Kidney (tissue), 14 donors: Measurements from ENCODE around the gene SOX5. TPM values are rescaled to one million over a fixed set of nuclear protein-coding genes. Genes with fewer than 3 reads are reported as not detected.
"Not testable (repeated sequence)": the region's sequence is repeated elsewhere in the genome, so short reads cannot be mapped to it uniquely, and the experiment has no call there.

Source experiments
- DNase-seq, 5 donors: peaks; one replicate each; pipeline ENCODE4 v3.0.0-alpha.2; 2013 to 2020
- FAIRE-seq: peaks from 2 replicates; lab custom pipeline; 2012; peaks lifted over from hg19 to GRCh38; lab: Jason Lieb, UNC
- H3K27ac ChIP-seq, 2 donors: one replicate each; pipeline ENCODE4 v1.7.0; 2013; ENCODE audit warnings: low read depth in 2 of 2, low read length in 2 of 2, inconsistent platforms in 1 of 2
- H3K27me3 ChIP-seq: one replicate; pipeline ENCODE4 v1.7.1; 2013; ENCODE audit warnings: low read length, inconsistent platforms; ENCODE audit not compliant: control insufficient read depth, insufficient read depth
- H3K36me3 ChIP-seq, 3 donors: one replicate each; pipeline versions ENCODE4 v1.7.0 to v1.7.1; 2013; ENCODE audit warnings: low read length in 3 of 3, control low read depth in 1 of 3, inconsistent platforms in 1 of 3; ENCODE audit not compliant: insufficient read depth in 3 of 3, control insufficient read depth in 2 of 3
- H3K4me1 ChIP-seq, 3 donors: one replicate each; pipeline versions ENCODE4 v1.7.0 to v1.7.1; 2013; ENCODE audit warnings: low read length in 3 of 3, inconsistent platforms in 1 of 3, low read depth in 1 of 3; ENCODE audit not compliant: control insufficient read depth in 2 of 3, insufficient read depth in 2 of 3
- H3K4me3 ChIP-seq, 3 donors: one replicate each; pipeline versions ENCODE4 v1.7.0 to v1.8.1; 2013; ENCODE audit warnings: low read length in 3 of 3, control low read depth in 1 of 3, inconsistent platforms in 1 of 3
- H3K9ac ChIP-seq, 3 donors: one replicate each; pipeline versions ENCODE4 v1.7.0 to v1.7.1; 2013; ENCODE audit warnings: low read length in 3 of 3, control low read depth in 1 of 3, inconsistent platforms in 1 of 3
- H3K9me3 ChIP-seq, 3 donors: one replicate each; pipeline versions ENCODE4 v1.7.0 to v1.7.1; 2013; ENCODE audit warnings: low read length in 3 of 3, control low read depth in 1 of 3, inconsistent platforms in 1 of 3; ENCODE audit not compliant: control insufficient read depth in 2 of 3, insufficient read depth in 1 of 3
- intact Hi-C: fragments of 100-400 bp; cut with DNase I; formaldehyde crosslinking; loops from one replicate; pipeline ENCODE4 v1.11.1; 2022
- polyA plus RNA-seq: library from polyadenylated mRNA; stranded (reverse); fragments of 350-450 nt; fragmentation: Illumina TruSeq; extraction: RNeasy Lipid Tissue Mini Kit (QIAGEN cat#74804); gene quantifications from one replicate; pipeline ENCODE4 v1.2.3, GENCODE V29; 2014; ENCODE audit warnings: low read depth, low replicate concordance; ENCODE audit not compliant: insufficient read depth
- total RNA-seq: library from RNA; stranded (reverse); fragmentation: NEBNext Ultra II Directional; extraction: Animal tissue kit (Norgen Biotek cat#: 25700); gene quantifications from one replicate; pipeline ENCODE4 v1.2.1, GENCODE V29; 2021
- TF ChIP-seq, protein P1 (sequence below): IDR thresholded peaks from 3 replicates; pipeline ENCODE4 v1.5.1; 2012; ENCODE audit warnings: mild to moderate bottlenecking, moderate library complexity, borderline replicate concordance; ENCODE audit not compliant: insufficient read depth; ENCODE audit errors: extremely low read depth
- donor health status: control.
- donor health status: control.
- donor health status: control.
- donor health status: control.
- donor health status: control.
- donor health status: DM: yes; HTN: yes; CAD: no.
- donor health status: Normal renal cell carcinoma (clear cell type).

SOX5 gene
- total and polyA plus RNA-seq, 2 donors from 2014 or later = 0.54 to 10.8 TPM

DNA sequence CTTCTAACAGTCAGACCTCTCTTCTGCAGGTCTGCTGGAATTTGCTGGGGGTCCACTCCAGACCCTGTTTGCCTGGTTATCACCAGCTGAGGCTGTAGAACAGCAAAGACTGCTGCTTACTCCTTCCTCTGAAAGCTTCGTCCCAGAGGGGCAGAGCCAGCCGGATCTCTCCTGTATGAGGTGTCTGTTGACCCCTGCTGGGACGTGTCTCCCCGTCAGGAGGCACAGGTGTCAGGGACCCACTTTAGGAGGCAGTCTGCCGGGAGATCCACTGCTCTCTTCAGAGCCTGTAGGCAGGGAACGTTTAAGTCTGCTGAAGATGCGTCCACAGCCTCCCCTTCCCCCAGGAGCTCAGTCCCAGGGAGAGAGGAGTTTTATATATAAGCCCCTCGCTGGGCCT lies 125.1 kb downstream of the SOX5 start:
- Histone ChIP-seq H3K9me3 (no peaks in the 10 kb centered on the region), H3K4me1 (no peaks in the 10 kb centered on the region), H3K36me3 (no peaks in the 10 kb centered on the region), H3K4me3 (no peak overlapping the region), H3K9ac (no peak overlapping the region), H3K27ac (no peak overlapping the region), H3K27me3 (no peaks in the 10 kb centered on the region)
- TF ChIP-seq, protein P1, sequence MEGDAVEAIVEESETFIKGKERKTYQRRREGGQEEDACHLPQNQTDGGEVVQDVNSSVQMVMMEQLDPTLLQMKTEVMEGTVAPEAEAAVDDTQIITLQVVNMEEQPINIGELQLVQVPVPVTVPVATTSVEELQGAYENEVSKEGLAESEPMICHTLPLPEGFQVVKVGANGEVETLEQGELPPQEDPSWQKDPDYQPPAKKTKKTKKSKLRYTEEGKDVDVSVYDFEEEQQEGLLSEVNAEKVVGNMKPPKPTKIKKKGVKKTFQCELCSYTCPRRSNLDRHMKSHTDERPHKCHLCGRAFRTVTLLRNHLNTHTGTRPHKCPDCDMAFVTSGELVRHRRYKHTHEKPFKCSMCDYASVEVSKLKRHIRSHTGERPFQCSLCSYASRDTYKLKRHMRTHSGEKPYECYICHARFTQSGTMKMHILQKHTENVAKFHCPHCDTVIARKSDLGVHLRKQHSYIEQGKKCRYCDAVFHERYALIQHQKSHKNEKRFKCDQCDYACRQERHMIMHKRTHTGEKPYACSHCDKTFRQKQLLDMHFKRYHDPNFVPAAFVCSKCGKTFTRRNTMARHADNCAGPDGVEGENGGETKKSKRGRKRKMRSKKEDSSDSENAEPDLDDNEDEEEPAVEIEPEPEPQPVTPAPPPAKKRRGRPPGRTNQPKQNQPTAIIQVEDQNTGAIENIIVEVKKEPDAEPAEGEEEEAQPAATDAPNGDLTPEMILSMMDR = no peak
- DNase-seq (peak in 1 of 5 donors; percentile 37), FAIRE-seq (no peak)
- intact Hi-C loops = no loop called here

DNA sequence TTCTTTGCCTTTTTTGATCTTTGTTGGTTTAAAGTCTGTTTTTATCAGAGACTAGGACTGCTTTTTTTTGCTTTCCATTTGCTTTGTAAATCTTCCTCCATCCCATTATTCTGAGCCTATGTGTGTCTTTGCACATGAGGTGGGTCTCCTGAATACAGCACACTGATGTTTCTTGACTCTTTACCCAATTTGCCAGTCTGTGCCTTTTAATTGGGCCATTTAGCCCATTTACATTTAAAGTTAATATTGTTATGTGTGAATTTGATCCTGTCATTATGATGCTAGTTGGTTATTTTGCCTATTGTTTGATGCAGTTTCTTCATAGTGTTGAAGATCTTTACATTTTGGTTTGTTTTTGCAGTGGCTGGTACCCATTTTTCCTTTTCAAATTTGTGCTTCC lies 126.6 kb downstream of the SOX5 start:
- H3K27ac ChIP-seq, H3K9me3 ChIP-seq, H3K9ac ChIP-seq, DNase-seq, H3K27me3 ChIP-seq, H3K36me3 ChIP-seq, H3K4me1 ChIP-seq, intact Hi-C loops, FAIRE-seq, H3K4me3 ChIP-seq: not testable (repeated sequence)

DNA sequence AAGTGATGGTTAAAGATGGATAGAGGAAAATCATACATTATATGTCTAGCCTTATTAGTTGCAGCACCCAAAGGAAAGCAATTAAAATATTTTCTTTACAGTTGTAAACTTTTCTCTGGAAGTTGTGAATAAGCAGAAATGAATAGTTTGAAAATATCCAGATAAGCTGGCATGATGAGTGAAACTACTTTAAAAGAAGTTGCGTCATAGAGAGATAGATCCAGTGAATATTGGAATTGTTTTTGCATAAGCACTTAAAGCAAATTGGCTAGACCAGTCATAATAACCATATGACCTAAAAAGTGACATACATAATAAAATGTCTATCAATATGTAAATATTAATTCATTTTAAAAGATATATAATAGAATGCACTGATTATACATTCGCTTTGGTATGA lies 132.1 kb downstream of the SOX5 start:
- DNase-seq = no peak
- no peak for FAIRE-seq

DNA sequence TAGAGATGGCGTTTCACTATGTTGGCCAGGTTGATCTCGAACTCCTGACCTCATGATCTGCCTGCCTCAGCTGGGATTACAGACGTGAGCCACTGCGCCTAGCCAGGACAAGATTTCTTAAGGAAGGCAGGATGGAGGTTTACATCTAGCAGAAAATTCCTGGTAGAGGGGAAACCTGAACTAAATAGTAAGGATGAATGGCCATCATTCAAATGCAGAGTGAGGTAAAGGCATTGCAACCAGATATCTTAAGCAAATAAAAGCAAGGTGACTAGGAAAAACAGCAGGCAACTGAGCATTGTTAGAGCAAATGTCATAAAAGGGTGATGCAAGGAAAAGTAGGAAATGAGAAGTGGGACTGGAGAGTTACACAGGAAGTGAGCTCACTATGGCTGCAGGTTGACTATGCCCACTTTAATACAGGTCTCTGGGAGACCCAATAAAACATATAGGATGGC lies 133.0 kb downstream of the SOX5 start:
- Histone ChIP-seq H3K27ac (no peak overlapping the region), H3K27me3 (no peaks in the 10 kb centered on the region), H3K36me3 (no peaks in the 10 kb centered on the region), H3K4me1 (no peaks in the 10 kb centered on the region), H3K9ac (no peak overlapping the region), H3K4me3 (no peak overlapping the region), H3K9me3 (no peaks in the 10 kb centered on the region)
- FAIRE-seq = no peak
- TF ChIP-seq, protein P1 = no peak
- peak in 3 of 5 donors; percentile 16 to 32 (median 21) for DNase-seq
- intact Hi-C loops = no loop called here

More for the DNA sequence above, 132.1 kb downstream of the SOX5 start:
- Histone ChIP-seq H3K27ac (no peak overlapping the region), H3K4me1 (no peaks in the 10 kb centered on the region), H3K4me3 (no peak overlapping the region), H3K9me3 (no peaks in the 10 kb centered on the region), H3K36me3 (no peaks in the 10 kb centered on the region), H3K9ac (no peak overlapping the region), H3K27me3 (no peaks in the 10 kb centered on the region)
- intact Hi-C loops = no loop called here
- TF ChIP-seq, protein P1 = no peak
